OCI-LY7 (cell line): ENCODE data around the gene MPHOSPH6. TPM values are rescaled to one million over a fixed set of nuclear protein-coding genes. Genes with fewer than 3 reads are reported as not detected.

Source experiments
- BruUV-seq: library from RNA; stranded (reverse); fragments of 400-500 nt; replicated peaks from 2 replicates; lab custom pipeline; 2021; lab: Mats Ljungman, UMichigan
- CTCF ChIA-PET: fragments of 300-600 bp; sonication (Branson Sonifier 250); formaldehyde crosslinking; loops from one replicate; lab custom pipeline; 2022; ENCODE audit warnings: antibody characterized with exemption; ENCODE audit not compliant: unreplicated experiment; lab: Charles Lee
- POLR2A ChIA-PET: fragments of 300-600 bp; sonication (Branson Sonifier 250); formaldehyde crosslinking; loops from one replicate; lab custom pipeline; 2022; ENCODE audit warnings: antibody characterized with exemption; lab: Charles Lee
- DNase-seq: peaks from one replicate; pipeline ENCODE4 v3.0.0-alpha.2; 2015; ENCODE audit warnings: low spot score
- H2AFZ ChIP-seq: fragments of 200-600 bp; sonication (generic), shearing (Covaris generic); 2 replicates; pipeline ENCODE4 v1.6.1; 2014; ENCODE audit warnings: mild to moderate bottlenecking, antibody characterized with exemption, low read length, moderate library complexity
- H3K27ac ChIP-seq: fragments of 200-600 bp; sonication (generic); 2 replicates; pipeline ENCODE4 v1.5.1; 2014; ENCODE audit warnings: mixed run types, low read depth, mild to moderate bottlenecking, moderate library complexity, low read length, inconsistent platforms; ENCODE audit not compliant: poor library complexity, severe bottlenecking
- H3K36me3 ChIP-seq: fragments of 200-600 bp; sonication (generic); 2 replicates; pipeline ENCODE4 v1.6.1; 2014; ENCODE audit warnings: mild to moderate bottlenecking, antibody characterized with exemption, low read length, moderate library complexity, mixed read lengths; ENCODE audit not compliant: insufficient read depth
- H3K4me1 ChIP-seq: fragments of 200-600 bp; sonication (generic); 2 replicates; pipeline ENCODE4 v1.5.1; 2014; ENCODE audit warnings: mild to moderate bottlenecking, low read length; ENCODE audit not compliant: insufficient read depth, poor library complexity, severe bottlenecking
- H3K4me2 ChIP-seq: fragments of 200-600 bp; sonication (generic); 2 replicates; pipeline ENCODE4 v1.6.1; 2014; ENCODE audit warnings: mild to moderate bottlenecking, low read length
- H3K4me3 ChIP-seq: fragments of 200-600 bp; sonication (generic); 2 replicates; pipeline ENCODE4 v1.5.1; 2014; ENCODE audit warnings: mild to moderate bottlenecking, low read depth, low read length; ENCODE audit not compliant: poor library complexity, severe bottlenecking
- H3K79me2 ChIP-seq: fragments of 200-600 bp; sonication (generic); 2 replicates; pipeline ENCODE4 v1.6.1; 2016; ENCODE audit warnings: low read depth, mild to moderate bottlenecking, low read length, moderate library complexity, mixed read lengths; ENCODE audit not compliant: insufficient read depth
- H3K9me2 ChIP-seq: fragments of 200-600 bp; sonication (generic); 2 replicates; pipeline ENCODE4 v1.6.1; 2016; ENCODE audit warnings: mild to moderate bottlenecking, low read length, mixed read lengths; ENCODE audit not compliant: insufficient read depth
- H3K9me3 ChIP-seq: fragments of 200-600 bp; sonication (generic); 2 replicates; pipeline ENCODE4 v1.6.1; 2014; ENCODE audit warnings: mild to moderate bottlenecking, mixed run types, low read length, mixed read lengths
- H4K20me1 ChIP-seq: fragments of 200-600 bp; sonication (generic); 2 replicates; pipeline ENCODE4 v1.6.1; 2014; ENCODE audit warnings: mild to moderate bottlenecking, antibody characterized with exemption, low read length, moderate library complexity, mixed read lengths; ENCODE audit not compliant: insufficient read depth
- CTCF ChIP-seq: fragments of 200-600 bp; sonication (generic); conservative IDR thresholded peaks from 2 replicates; pipeline ENCODE4 v1.5.1; 2014; ENCODE audit warnings: mild to moderate bottlenecking, antibody characterized with exemption, low read length, moderate library complexity, mixed read lengths
- EZH2phosphoT487 ChIP-seq: fragments of 200-600 bp; sonication (generic); IDR thresholded peaks from 2 replicates; pipeline ENCODE4 v1.6.1; 2018; ENCODE audit warnings: low read depth, borderline replicate concordance, mild to moderate bottlenecking, mixed run types, antibody characterized with exemption, low read length, moderate library complexity, mixed read lengths
- intact Hi-C: fragments of 100-400 bp; cut with micrococcal nuclease; formaldehyde crosslinking; loops from one replicate; pipeline ENCODE4 v1.10.0; 2022; ENCODE audit not compliant: unreplicated experiment
- total RNA-seq, 2 experiments: library from RNA; depleted of rRNA in 1 of 2; stranded (reverse); fragments of >200 nt in 1 of 2; shearing (Covaris generic) in 1 of 2; gene quantifications; 2 replicates each; pipeline ENCODE4 v1.2.3, GENCODE V29; 2014 to 2022

The MPHOSPH6 gene
- total RNA-seq, 2 experiments from 2014 or later: 21.2 to 42.5 TPM

- TF ChIP-seq EZH2phosphoT487 (no peak), CTCF (no peak)
- CTCF ChIA-PET: no interaction called here
- H3K9me3 ChIP-seq: no peaks in the 10 kb centered on the region
- no peaks in the 10 kb centered on the region for H3K79me2 ChIP-seq
- no peaks in the 10 kb centered on the region for H3K9me2 ChIP-seq
- no peaks in the 10 kb centered on the region for H3K4me1 ChIP-seq
- no peaks in the 10 kb centered on the region for H3K36me3 ChIP-seq
- POLR2A ChIA-PET: interaction anchor here (0.8 kb wide), 1 partner anchor 10 kb away, joined by 3 read pairs; no protein-coding TSS in a partner anchor
- H3K4me3 ChIP-seq: no peak overlapping the region
- no peak overlapping the region for H2AFZ ChIP-seq
- no peak for DNase-seq
- intact Hi-C loops: no loop called here
- H3K4me2 ChIP-seq: no peak overlapping the region
- H3K27ac ChIP-seq: no peak overlapping the region
- H4K20me1 ChIP-seq: no peaks in the 10 kb centered on the region
- no TSS peak for BruUV-seq
These were observed 32.8 kb downstream of the MPHOSPH6 start for GRCh38 chr16:82136956-82137821.

GRCh38 chr16:82135844-82136243, 34.2 kb downstream of the MPHOSPH6 start:
- DNase-seq: no peak
- no peak overlapping the region for H3K4me2 ChIP-seq
- CTCF ChIA-PET: no interaction called here
- no peaks in the 10 kb centered on the region for H3K36me3 ChIP-seq
- no peak overlapping the region for H3K27ac ChIP-seq
- POLR2A ChIA-PET: no interaction called here
- H3K9me3 ChIP-seq: no peaks in the 10 kb centered on the region
- no peak for TF ChIP-seq EZH2phosphoT487
- no peak for TF ChIP-seq CTCF
- H3K4me3 ChIP-seq: no peak overlapping the region
- H3K4me1 ChIP-seq: no peaks in the 10 kb centered on the region
- intact Hi-C loops: no loop called here
- BruUV-seq: no TSS peak
- no peaks in the 10 kb centered on the region for H3K9me2 ChIP-seq
- no peak overlapping the region for H2AFZ ChIP-seq
- no peaks in the 10 kb centered on the region for H3K79me2 ChIP-seq
- no peaks in the 10 kb centered on the region for H4K20me1 ChIP-seq

- ChIA-PET POLR2A (no interaction called here), CTCF (no interaction called here)
- Histone ChIP-seq H3K27ac (no peak overlapping the region), H3K9me2 (no peaks in the 10 kb centered on the region), H3K79me2 (no peaks in the 10 kb centered on the region), H3K4me2 (no peak overlapping the region), H3K4me1 (no peaks in the 10 kb centered on the region), H3K9me3 (no peaks in the 10 kb centered on the region), H3K4me3 (no peak overlapping the region), H2AFZ (no peak overlapping the region), H4K20me1 (no peaks in the 10 kb centered on the region), H3K36me3 (no peaks in the 10 kb centered on the region)
- no TSS peak for BruUV-seq
- no peak for TF ChIP-seq EZH2phosphoT487
- no peak for TF ChIP-seq CTCF
- intact Hi-C loops: no loop called here
- no peak for DNase-seq
These were observed 35.2 kb downstream of the MPHOSPH6 start for GRCh38 chr16:82134846-82135245.
